Activated gamma-delta T cell treated with anti-CD3 and anti-CD28 coated beads, Interleukin-2, amount 50 U/mL, for 16 hours (primary cell): ENCODE data around the gene SLC29A1.

Source experiments
- DNase-seq: peaks from one replicate; pipeline ENCODE4 v3.0.0-alpha.2; 2020; ENCODE audit warnings: low read depth

SLC29A1 gene

GRCh38 chr6:44237021-44237812 lies 13.8 kb downstream of the SLC29A1 start:
- peak; percentile 39 for DNase-seq

DNA sequence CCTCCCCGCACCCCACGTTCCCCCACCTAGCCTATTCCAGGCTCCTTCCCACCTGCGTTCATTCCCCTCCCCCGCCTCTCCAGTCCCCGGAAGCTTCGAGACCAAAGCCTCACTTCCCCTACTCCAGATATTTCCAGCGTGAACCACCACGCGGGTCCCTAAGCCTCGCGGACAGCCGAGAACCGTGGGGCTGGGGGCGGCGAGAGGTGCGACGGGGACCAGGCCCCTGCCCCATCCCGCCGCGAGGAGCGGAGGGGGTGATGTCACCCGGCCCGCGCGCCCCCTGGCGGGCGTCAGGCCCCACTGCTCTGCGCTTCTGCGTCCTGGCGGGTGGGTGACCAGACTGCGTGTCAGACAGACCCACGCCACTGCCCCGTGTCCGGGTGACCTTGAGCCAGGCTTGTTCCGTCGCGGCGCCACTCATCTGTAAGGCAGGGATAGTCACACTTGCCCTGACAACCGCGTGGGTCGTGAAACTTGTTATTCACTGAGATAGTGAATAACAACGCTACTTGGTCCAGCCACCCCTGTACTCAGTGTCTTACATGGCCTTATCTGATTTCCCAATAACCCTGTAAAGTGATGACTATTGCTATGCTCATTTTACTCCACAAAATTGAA lies 14.5 kb downstream of the SLC29A1 start:
- peak; percentile 66 for DNase-seq

GRCh38 chr6:44238687-44239350 lies 15.4 kb downstream of the SLC29A1 start:
- no peak for DNase-seq

GRCh38 chr6:44243345-44243744 lies 19.9 kb downstream of the SLC29A1 start:
- DNase-seq, result no peak

GRCh38 chr6:44245391-44245911 lies 22.1 kb downstream of the SLC29A1 start:
- no peak for DNase-seq

DNA sequence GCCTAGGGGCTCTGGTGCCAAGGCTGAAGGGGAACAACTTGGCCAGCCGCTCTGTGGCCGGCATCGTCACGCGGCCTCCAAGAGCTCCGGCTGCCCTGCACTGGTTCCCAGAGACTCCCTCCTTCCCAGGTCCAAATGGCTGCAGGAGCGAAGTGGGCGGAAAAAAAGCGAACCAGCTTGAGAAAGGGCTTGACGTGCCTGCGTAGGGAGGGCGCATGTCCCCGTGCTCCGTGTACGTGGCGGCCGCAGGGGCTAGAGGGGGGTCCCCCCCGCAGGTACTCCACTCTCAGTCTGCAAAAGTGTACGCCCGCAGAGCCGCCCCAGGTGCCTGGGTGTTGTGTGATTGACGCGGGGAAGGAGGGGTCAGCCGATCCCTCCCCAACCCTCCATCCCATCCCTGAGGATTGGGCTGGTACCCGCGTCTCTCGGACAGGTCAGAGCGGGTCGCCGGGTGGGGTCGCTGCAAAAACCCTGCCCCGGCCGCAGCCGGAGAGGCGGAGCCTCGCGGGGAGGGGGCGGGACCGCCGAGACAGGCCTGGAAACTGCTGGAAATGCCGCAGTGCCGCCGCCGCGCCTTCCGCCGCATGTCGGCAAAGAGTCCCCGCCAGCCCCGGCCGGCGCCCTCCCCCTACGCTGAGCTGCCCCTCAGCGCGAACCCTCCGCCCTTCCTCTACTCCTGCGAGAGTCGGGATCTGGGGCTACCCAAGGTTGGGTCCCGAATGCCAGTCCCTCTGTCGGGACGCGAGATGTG lies 22.7 kb downstream of the SLC29A1 start:
- DNase-seq, result peak; percentile 70

GRCh38 chr6:44246663-44247337 lies 23.4 kb downstream of the SLC29A1 start, which contains the start of gene HSP90AB1:
Gene HSP90AB1 (plus strand): TSS chr6:44247101. CDS start chr6:44248630, 1,529 bp downstream.
- peak; percentile 95 for DNase-seq

DNA sequence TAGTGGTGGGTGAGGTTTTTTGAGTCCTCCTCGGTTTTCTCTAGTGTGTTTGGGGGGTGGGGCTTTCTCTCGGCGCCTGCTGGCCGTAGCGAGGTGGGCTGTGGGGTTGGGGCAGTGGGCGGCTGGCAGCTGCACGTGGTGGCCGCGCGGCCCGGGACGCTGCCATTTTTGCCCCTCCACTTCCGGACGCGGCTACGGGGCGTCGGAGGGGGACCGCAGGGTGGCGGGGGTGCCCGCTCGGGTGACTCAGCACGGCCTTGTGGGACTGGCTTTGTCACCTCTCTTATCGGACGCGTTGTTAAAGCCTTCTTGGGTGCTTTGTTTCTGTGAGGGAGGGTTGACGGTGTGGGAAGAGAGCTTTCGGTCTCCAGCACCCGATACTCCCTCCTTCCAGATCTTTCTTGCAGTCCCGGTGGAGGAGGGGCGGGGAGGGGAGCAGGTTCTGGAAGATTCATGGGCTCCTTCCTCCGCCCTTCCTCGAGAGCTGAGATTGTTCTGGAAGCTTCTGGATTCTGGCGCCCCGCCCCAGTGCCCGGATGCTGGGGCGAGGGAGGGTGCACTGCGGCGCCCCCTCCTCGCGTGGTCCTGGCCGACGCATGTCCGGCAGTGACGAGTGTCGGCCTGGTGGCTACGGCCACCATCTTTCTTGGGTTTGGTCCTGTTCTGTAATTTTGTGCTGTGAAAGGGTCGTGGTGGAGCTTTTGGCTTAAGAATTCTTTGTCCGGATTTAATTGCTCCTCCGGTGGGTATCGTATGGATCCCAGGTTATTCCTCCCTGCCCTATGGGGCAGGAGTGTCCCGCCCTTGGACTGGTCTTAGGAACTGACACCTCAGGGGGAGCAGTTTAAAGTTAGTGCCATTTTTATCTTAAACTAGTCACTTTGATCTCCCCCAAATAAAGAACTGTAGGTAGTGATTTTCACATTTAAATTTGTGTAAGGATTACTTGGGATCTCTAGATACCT lies 24.2 kb downstream of the SLC29A1 start:
- DNase-seq, result peak; percentile 91

DNA sequence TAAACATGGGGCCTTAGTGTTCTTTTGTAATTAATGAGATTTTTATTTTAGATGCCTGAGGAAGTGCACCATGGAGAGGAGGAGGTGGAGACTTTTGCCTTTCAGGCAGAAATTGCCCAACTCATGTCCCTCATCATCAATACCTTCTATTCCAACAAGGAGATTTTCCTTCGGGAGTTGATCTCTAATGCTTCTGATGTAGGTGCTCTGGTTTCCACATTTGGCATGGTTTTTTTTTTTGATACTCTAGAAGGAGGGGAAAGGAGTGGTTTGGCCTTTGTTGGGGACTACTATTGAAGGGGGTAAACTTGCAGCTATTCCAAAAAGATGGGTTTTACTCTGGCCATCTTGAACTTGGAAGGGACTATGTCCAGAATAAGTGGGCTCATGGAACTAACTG lies 25.2 kb downstream of the SLC29A1 start:
- no peak for DNase-seq

DNA sequence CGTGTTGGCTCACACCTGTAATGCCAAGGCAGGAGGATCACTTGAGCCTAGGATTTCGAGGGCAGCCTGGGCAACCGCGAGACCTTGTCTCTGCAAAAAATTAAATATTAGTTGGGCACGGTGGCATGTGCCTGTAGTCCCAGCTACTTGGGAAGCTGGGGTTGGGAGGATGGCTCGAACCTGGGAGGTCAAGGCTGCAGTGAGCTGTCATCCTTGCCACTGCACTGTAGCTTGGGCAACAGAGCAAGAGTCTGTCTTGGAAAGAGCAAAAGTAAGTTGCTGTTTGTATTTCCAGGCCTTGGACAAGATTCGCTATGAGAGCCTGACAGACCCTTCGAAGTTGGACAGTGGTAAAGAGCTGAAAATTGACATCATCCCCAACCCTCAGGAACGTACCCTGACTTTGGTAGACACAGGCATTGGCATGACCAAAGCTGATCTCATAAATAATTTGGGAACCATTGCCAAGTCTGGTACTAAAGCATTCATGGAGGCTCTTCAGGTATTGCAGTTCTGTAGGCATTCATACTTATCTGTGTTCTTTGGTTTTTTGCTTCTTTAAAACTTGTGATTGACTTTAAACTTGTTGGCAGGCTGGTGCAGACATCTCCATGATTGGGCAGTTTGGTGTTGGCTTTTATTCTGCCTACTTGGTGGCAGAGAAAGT lies 25.8 kb downstream of the SLC29A1 start:
- no peak for DNase-seq

GRCh38 chr6:44250067-44250717 lies 26.8 kb downstream of the SLC29A1 start:
- DNase-seq, result no peak

DNA sequence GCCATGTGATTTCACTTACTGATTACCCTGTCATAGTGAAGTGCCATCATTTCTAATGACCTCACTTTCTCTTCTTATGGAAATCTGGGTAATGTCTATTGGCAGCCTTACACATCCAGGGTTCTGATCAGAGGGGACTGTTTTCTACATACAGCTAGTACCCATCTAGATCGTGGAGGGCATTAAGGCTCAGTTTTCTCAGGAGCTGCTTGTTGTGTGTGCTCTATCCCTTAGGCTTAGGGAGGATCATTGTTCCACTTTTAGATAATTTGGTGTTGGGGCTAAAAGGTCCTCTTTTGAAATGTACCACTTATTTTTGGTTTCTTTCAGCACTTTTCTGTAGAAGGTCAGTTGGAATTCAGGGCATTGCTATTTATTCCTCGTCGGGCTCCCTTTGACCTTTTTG lies 27.3 kb downstream of the SLC29A1 start:
- no peak for DNase-seq

DNA sequence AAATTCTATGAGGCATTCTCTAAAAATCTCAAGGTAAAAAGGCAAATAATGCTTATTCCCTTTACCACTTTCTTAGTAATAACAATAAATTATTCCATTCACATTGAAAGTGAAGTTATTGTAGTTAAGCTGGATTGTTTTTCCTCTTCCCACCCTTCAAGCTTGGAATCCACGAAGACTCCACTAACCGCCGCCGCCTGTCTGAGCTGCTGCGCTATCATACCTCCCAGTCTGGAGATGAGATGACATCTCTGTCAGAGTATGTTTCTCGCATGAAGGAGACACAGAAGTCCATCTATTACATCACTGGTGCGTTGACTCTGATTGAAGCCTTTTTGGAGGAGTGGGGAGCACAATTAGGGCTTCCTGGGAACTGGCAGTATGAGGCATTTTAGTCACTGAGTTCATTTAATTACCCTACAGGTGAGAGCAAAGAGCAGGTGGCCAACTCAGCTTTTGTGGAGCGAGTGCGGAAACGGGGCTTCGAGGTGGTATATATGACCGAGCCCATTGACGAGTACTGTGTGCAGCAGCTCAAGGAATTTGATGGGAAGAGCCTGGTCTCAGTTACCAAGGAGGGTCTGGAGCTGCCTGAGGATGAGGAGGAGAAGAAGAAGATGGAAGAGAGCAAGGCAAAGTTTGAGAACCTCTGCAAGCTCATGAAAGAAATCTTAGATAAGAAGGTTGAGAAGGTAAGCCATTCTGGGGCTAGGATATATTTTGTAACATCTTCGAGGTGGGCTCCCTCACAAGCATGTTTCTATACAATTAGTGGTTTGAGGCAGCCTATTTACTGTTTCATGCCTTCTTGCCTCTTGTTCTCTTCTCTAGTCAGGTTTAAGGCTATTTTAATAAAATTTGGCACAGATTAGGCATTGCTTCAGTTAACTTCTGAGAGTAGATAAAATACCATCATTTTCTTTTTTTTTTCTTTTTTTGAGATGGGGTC lies 28.5 kb downstream of the SLC29A1 start:
- DNase-seq, result no peak

DNA sequence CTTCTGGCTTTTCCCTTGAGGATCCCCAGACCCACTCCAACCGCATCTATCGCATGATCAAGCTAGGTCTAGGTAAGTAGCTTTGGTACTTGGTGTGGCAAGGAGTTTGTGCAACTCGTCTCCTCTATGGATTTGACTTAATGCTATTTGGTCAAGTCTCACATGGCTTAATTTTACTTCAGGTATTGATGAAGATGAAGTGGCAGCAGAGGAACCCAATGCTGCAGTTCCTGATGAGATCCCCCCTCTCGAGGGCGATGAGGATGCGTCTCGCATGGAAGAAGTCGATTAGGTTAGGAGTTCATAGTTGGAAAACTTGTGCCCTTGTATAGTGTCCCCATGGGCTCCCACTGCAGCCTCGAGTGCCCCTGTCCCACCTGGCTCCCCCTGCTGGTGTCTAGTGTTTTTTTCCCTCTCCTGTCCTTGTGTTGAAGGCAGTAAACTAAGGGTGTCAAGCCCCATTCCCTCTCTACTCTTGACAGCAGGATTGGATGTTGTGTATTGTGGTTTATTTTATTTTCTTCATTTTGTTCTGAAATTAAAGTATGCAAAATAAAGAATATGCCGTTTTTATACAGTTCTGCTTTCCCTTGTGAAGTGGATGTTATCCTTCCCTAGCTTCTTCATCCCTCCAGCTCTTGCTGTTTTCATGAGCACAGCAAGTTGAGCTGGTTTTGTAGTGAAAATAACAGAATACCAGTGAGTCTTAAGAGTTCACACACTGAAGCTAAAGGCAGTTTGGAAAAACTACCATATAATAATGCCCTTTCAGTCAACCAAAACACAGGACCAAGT lies 30.1 kb downstream of the SLC29A1 start:
- no peak for DNase-seq

- no peak for DNase-seq
Observed at GRCh38 chr6:44254191-44255104, 31.1 kb downstream of the SLC29A1 start.
